OCI-M2 (cell line): ENCODE results near the gene VASH1.

Source experiments
- DNase-seq: peaks from one replicate; lab custom pipeline; 2025; ENCODE audit not compliant: unreplicated experiment; lab: John Stamatoyannopoulos, UW

The VASH1 gene

DNA sequence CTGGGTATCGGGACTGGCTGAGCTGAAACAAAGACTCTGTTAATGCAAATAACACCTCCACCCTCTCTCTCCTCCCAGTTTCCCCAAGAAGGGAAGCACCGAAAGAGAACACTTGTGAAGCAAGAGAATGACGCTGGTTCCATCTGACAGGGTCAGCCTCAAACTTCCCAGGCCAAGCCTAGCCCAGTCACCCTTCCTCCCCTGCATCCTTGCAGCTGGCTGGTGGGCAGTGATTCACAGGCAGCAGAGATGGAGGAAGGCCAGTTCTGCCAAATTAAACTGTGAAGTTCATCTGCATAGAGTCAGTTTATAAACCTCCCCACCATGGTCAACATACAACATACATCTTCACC is 67.7 kb downstream of the VASH1 start:
- DNase-seq = no peak

GRCh38 chr14:76829650-76830421 is 68.6 kb downstream of the VASH1 start:
- no peak for DNase-seq

GRCh38 chr14:76830556-76830955 is 69.3 kb downstream of the VASH1 start:
- no peak for DNase-seq

GRCh38 chr14:76832503-76832988 is 71.3 kb downstream of the VASH1 start:
- DNase-seq = no peak
